Prostate gland (tissue), 2 donors: ENCODE measurements around the gene RCN2. TPM values are rescaled to one million over a fixed set of nuclear protein-coding genes. Genes with fewer than 3 reads are reported as not detected.

ENCODE experiments used
- DNase-seq: peaks from one replicate; pipeline ENCODE4 v3.0.0-alpha.2; 2019; ENCODE audit warnings: low spot score
- H3K27ac ChIP-seq, 2 donors: fragments of 200-600 bp; sonication (generic); 2 replicates each; pipeline ENCODE4 v1.5.1; 2017 to 2019
- H3K27me3 ChIP-seq: fragments of 200-600 bp; sonication (generic); replicated peaks from 2 replicates; pipeline ENCODE4 v1.5.1; 2019; ENCODE audit not compliant: insufficient read depth
- H3K36me3 ChIP-seq, 2 donors: fragments of 200-600 bp; sonication (generic); 1 replicate in 1 of 2; 2 replicates in 1 of 2; pipeline versions ENCODE4 v1.5.1 to v1.8.1; 2017 to 2019
- H3K4me1 ChIP-seq: fragments of 200-600 bp; sonication (generic); replicated peaks from 2 replicates; pipeline ENCODE4 v1.5.1; 2019
- H3K4me3 ChIP-seq, 2 donors: fragments of 200-600 bp; sonication (generic); 2 replicates each; pipeline ENCODE4 v1.5.1; 2017 to 2019
- H3K9me3 ChIP-seq: fragments of 200-600 bp; sonication (generic); 2 replicates; pipeline ENCODE4 v1.5.1; 2017
- CTCF ChIP-seq, 4 experiments: fragments of 200-600 bp in 2 of 4; fragments of 450-650 bp in 2 of 4; sonication (generic) in 2 of 4; IDR thresholded peaks; 1 replicate in 3 of 4; 2 replicates in 1 of 4; pipeline ENCODE4 v1.5.1; 2016 to 2019; ENCODE audit warnings: antibody characterized with exemption in 4 of 4, mild to moderate bottlenecking in 2 of 4, moderate library complexity in 2 of 4
- POLR2A ChIP-seq: fragments of 450-650 bp; IDR thresholded peaks from one replicate; pipeline ENCODE4 v1.6.1; 2016; ENCODE audit warnings: antibody characterized with exemption, mild to moderate bottlenecking
- POLR2AphosphoS5 ChIP-seq: sonication (generic); formaldehyde crosslinking; IDR thresholded peaks from one replicate; pipeline ENCODE4 v1.6.1; 2017; ENCODE audit warnings: antibody characterized with exemption
- WGBS: methylation state at CpG from one replicate; pipeline ENCODE4 v1.1.5; 2018; 5-methylcytosine and 5-hydroxymethylcytosine counted together
- intact Hi-C: fragments of 100-400 bp; cut with DNase I; formaldehyde crosslinking; loops from one replicate; pipeline ENCODE4 v1.14.2; 2022
- total RNA-seq, 2 donors: library from RNA; depleted of rRNA; stranded (reverse); fragments of >200 nt; gene quantifications; one replicate each; pipeline ENCODE4 v1.1.0, GENCODE V29; 2016

Gene RCN2
- total RNA-seq, 2 donors from 2014 or later: 31.4 to 49.5 TPM

GRCh38 chr15:76993114-76993725 lies 61.7 kb downstream of the RCN2 start:
- Histone ChIP-seq H3K9me3 (no peaks in the 10 kb centered on the region), H3K4me1 (no peaks in the 10 kb centered on the region), H3K27me3 (no peaks in the 10 kb centered on the region), H3K27ac (no peak overlapping the region), H3K36me3 (no peaks in the 10 kb centered on the region), H3K4me3 (no peak overlapping the region)
- intact Hi-C loops: no loop called here
- no peak for DNase-seq
- WGBS: 84% methylated on average over 6 of the region's 6 CpGs
- TF ChIP-seq CTCF (IDR thresholded peaks at IDR 0.05): no peak
- no peak for TF ChIP-seq POLR2A
- TF ChIP-seq POLR2AphosphoS5: no peak

- WGBS: 87% methylated on average over 8 of the region's 8 CpGs
- intact Hi-C loops: no loop called here
- Histone ChIP-seq H3K27me3 (no peaks in the 10 kb centered on the region), H3K4me3 (no peak overlapping the region), H3K36me3 (no peaks in the 10 kb centered on the region), H3K4me1 (no peaks in the 10 kb centered on the region), H3K9me3 (no peaks in the 10 kb centered on the region), H3K27ac (no peak overlapping the region)
- DNase-seq: no peak
- no peak for TF ChIP-seq CTCF (IDR thresholded peaks at IDR 0.05)
- TF ChIP-seq POLR2AphosphoS5: no peak
- TF ChIP-seq POLR2A: no peak
Observed at GRCh38 chr15:76994001-76994400, 62.5 kb downstream of the RCN2 start.

- H3K27ac ChIP-seq: no peak overlapping the region
- WGBS: 95% methylated on average over 6 of the region's 6 CpGs
- no peaks in the 10 kb centered on the region for H3K4me1 ChIP-seq
- H3K9me3 ChIP-seq: no peaks in the 10 kb centered on the region
- H3K4me3 ChIP-seq: no peak overlapping the region
- intact Hi-C loops: no loop called here
- no peaks in the 10 kb centered on the region for H3K36me3 ChIP-seq
- no peak for DNase-seq
- TF ChIP-seq POLR2A: no peak
- TF ChIP-seq CTCF (IDR thresholded peaks at IDR 0.05): no peak
- TF ChIP-seq POLR2AphosphoS5: no peak
- H3K27me3 ChIP-seq: no peaks in the 10 kb centered on the region
Observed at GRCh38 chr15:76994496-76994895, 62.9 kb downstream of the RCN2 start.

GRCh38 chr15:76994971-76995945 lies 63.7 kb downstream of the RCN2 start, which contains the start of gene PSTPIP1:
TSS of gene PSTPIP1 (plus strand) at chr15:76995126. CDS start at chr15:76995574, 448 bp downstream.
- H3K27me3 ChIP-seq: no peaks in the 10 kb centered on the region
- no peaks in the 10 kb centered on the region for H3K9me3 ChIP-seq
- peak within 1 kb of the TSS in 1 of 2 donors; percentile 39 for H3K27ac ChIP-seq
- H3K4me3 ChIP-seq: peak within 1 kb of the TSS; percentile 2 to 7
- H3K4me1 ChIP-seq: no peaks in the 10 kb centered on the region
- 24% methylated on average over 24 of the region's 28 CpGs for WGBS
- intact Hi-C loops: no loop called here
- no peak for DNase-seq
- TF ChIP-seq POLR2A (no peak), POLR2AphosphoS5 (no peak), CTCF (IDR thresholded peaks at IDR 0.05) (no peak)
- H3K36me3 ChIP-seq: no peaks in the 10 kb centered on the region
